Measurements from ENCODE around the gene DLX3. TPM values are rescaled to one million over a fixed set of nuclear protein-coding genes. Genes with fewer than 3 reads are reported as not detected.

Gene DLX3
- total RNA-seq, 3 donors from 2014 or later, result 0.22 TPM; not detected in 2

GRCh38 chr17:49962599-49963308, 32.3 kb downstream of the DLX3 start:
- no peak overlapping the region for H3K4me3 ChIP-seq
- ATAC-seq (no peak), DNase-seq (no peak)
- no peaks in the 10 kb centered on the region for H3K36me3 ChIP-seq (ENCODE audit: low read depth)
- H3K4me1 ChIP-seq (ENCODE audit: low read depth), result no peaks in the 10 kb centered on the region
- intact Hi-C loops (cut with DNase I, micrococcal nuclease), result no loop called here
- H3K9me3 ChIP-seq, result no peaks in the 10 kb centered on the region
- TF ChIP-seq, protein P1, sequence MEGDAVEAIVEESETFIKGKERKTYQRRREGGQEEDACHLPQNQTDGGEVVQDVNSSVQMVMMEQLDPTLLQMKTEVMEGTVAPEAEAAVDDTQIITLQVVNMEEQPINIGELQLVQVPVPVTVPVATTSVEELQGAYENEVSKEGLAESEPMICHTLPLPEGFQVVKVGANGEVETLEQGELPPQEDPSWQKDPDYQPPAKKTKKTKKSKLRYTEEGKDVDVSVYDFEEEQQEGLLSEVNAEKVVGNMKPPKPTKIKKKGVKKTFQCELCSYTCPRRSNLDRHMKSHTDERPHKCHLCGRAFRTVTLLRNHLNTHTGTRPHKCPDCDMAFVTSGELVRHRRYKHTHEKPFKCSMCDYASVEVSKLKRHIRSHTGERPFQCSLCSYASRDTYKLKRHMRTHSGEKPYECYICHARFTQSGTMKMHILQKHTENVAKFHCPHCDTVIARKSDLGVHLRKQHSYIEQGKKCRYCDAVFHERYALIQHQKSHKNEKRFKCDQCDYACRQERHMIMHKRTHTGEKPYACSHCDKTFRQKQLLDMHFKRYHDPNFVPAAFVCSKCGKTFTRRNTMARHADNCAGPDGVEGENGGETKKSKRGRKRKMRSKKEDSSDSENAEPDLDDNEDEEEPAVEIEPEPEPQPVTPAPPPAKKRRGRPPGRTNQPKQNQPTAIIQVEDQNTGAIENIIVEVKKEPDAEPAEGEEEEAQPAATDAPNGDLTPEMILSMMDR (IDR thresholded peaks at IDR 0.05), result no peak

DNA sequence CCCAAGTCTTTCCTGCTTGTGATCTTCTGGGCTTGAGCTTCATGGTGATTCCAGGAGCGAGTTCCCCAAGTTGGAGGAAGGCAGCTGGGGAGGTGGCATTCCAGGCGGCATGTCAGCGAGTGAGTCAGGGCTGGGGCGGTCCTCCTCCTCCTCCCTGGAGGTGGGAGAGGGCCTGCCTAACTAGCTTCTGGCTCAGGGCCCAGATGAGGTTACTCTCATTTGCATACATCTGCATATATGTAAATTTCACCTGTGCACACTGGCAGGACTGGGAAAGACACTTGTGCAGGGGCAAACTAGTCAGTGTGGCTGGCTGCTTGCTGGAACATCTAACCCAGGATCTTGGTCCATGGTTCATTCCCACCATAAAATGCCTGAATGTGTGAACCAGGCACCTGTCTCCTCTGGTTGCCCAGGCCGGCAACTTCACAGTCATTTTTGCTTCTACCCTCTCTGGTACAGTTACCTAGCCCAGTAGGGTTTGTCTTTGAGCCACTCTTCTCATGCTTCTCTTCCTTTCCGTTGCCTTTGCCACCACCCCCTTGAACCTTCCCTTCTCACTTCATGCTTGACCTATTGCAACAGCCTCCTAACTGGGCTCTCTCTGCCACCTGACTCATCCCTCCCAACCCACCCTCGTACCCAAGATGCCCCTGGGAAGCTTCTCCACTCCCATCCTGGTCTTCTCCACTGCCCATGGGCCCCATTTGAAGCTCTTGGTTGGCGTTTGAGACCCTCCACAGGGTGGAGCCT, 35.7 kb downstream of the DLX3 start:
- TF ChIP-seq, protein P1 (IDR thresholded peaks at IDR 0.05), result no peak

GRCh38 chr17:49958723-49959122, 36.3 kb downstream of the DLX3 start:
- no peak for ATAC-seq
- Histone ChIP-seq H3K9me3 (no peaks in the 10 kb centered on the region), H3K4me3 (no peak overlapping the region), H3K4me1 (ENCODE audit: low read depth) (no peaks in the 10 kb centered on the region), H3K36me3 (ENCODE audit: low read depth) (no peaks in the 10 kb centered on the region)
- TF ChIP-seq, protein P1 (IDR thresholded peaks at IDR 0.05), result no peak
- no peak for DNase-seq
- intact Hi-C loops (cut with DNase I, micrococcal nuclease), result no loop called here

More for the DNA sequence above, 35.7 kb downstream of the DLX3 start:
- Histone ChIP-seq H3K36me3 (ENCODE audit: low read depth) (no peaks in the 10 kb centered on the region), H3K4me3 (no peak overlapping the region), H3K4me1 (ENCODE audit: low read depth) (no peaks in the 10 kb centered on the region), H3K9me3 (no peaks in the 10 kb centered on the region)
- DNase-seq (no peak), ATAC-seq (no peak)
- intact Hi-C loops (cut with DNase I, micrococcal nuclease), result no loop called here

DNA sequence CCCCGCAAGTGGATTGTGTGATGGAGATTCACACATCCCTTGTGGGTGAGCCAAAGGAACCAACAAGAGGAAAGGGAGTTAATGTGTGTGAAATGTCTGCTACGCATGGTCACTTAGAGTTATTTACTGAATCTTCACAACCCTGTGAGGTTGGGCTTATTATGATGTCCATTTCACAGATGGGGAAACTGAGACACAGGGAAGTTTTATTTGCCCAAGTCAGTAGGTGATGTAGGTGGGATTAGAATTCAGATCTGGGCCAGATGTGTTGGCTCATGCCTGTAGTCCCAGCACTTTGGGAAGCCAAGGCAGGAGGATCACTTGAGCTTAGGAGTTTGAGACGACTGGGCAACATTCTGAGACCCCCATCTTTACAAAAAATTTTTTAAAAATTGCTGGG, 37.7 kb downstream of the DLX3 start:
- no peaks in the 10 kb centered on the region for H3K9me3 ChIP-seq
- no peak overlapping the region for H3K4me3 ChIP-seq
- no peak for DNase-seq
- no peak for ATAC-seq
- intact Hi-C loops (cut with DNase I, micrococcal nuclease), result no loop called here
- TF ChIP-seq, protein P1 (IDR thresholded peaks at IDR 0.05), result no peak
- no peaks in the 10 kb centered on the region for H3K4me1 ChIP-seq (ENCODE audit: low read depth)
- no peaks in the 10 kb centered on the region for H3K36me3 ChIP-seq (ENCODE audit: low read depth)

GRCh38 chr17:49956780-49957179, 38.2 kb downstream of the DLX3 start:
- DNase-seq (no peak), ATAC-seq (no peak)
- H3K4me1 ChIP-seq (ENCODE audit: low read depth), result no peaks in the 10 kb centered on the region
- H3K9me3 ChIP-seq, result no peaks in the 10 kb centered on the region
- TF ChIP-seq, protein P1 (IDR thresholded peaks at IDR 0.05), result no peak
- intact Hi-C loops (cut with DNase I, micrococcal nuclease), result no loop called here
- H3K4me3 ChIP-seq, result no peak overlapping the region
- no peaks in the 10 kb centered on the region for H3K36me3 ChIP-seq (ENCODE audit: low read depth)

Measured in mucosa of descending colon (tissue), 3 donors.